Transverse colon (tissue), 4 donors: ENCODE data around the gene ENDOD1.

Source experiments
- CTCF ChIP-seq, 5 experiments: fragments of 200-600 bp in 3 of 5; fragments of 450-650 bp in 2 of 5; sonication (generic) in 3 of 5; IDR thresholded peaks; 1 replicate in 2 of 5; 2 replicates in 3 of 5; pipeline ENCODE4 v1.5.1; 2016 to 2017; ENCODE audit warnings: antibody characterized with exemption in 5 of 5, inconsistent platforms in 3 of 5, mild to moderate bottlenecking in 2 of 5, moderate library complexity in 1 of 5
- EP300 ChIP-seq: sonication (generic); formaldehyde crosslinking; IDR thresholded peaks from one replicate; pipeline ENCODE4 v1.6.1; 2017; ENCODE audit warnings: antibody characterized with exemption, low read depth
- POLR2AphosphoS5 ChIP-seq, 3 donors: sonication (generic); formaldehyde crosslinking; IDR thresholded peaks; one replicate each; pipeline ENCODE4 v1.6.1; 2016; ENCODE audit warnings: antibody characterized with exemption in 3 of 3

- no peak for TF ChIP-seq POLR2AphosphoS5 (IDR thresholded peaks at IDR 0.05)
- TF ChIP-seq CTCF (IDR thresholded peaks at IDR 0.05), result no peak
- no peak for TF ChIP-seq EP300
Measured at GRCh38 chr11:95161248-95161647, 71.6 kb downstream of the ENDOD1 start.
